MM.1S (cell line): ENCODE results near the gene MPRIP.

Source experiments
- DNase-seq: peaks from one replicate; pipeline ENCODE4 v3.0.0-alpha.2; 2015
- H2AFZ ChIP-seq: fragments of 300-600 bp; sonication (generic); 2 replicates; pipeline ENCODE4 v1.6.0; 2016; ENCODE audit warnings: antibody characterized with exemption, low read length
- H3F3A ChIP-seq: fragments of 300-600 bp; sonication (generic); 2 replicates; pipeline ENCODE4 v1.6.1; 2016; ENCODE audit warnings: mild to moderate bottlenecking, antibody characterized with exemption, low read length, moderate library complexity, mixed read lengths; ENCODE audit not compliant: insufficient read depth
- H3K27ac ChIP-seq: fragments of 300-600 bp; sonication (generic); 2 replicates; pipeline ENCODE4 v1.5.1; 2016; ENCODE audit warnings: mild to moderate bottlenecking, low read length
- H3K27me3 ChIP-seq: fragments of 300-600 bp; sonication (generic); replicated peaks from 2 replicates; pipeline ENCODE4 v1.6.0; 2016; ENCODE audit warnings: low read length; ENCODE audit not compliant: insufficient read depth
- H3K36me3 ChIP-seq: fragments of 300-600 bp; sonication (generic); replicated peaks from 2 replicates; pipeline ENCODE4 v1.6.1; 2016; ENCODE audit warnings: mild to moderate bottlenecking, low read length, mixed read lengths; ENCODE audit not compliant: insufficient read depth
- H3K4me1 ChIP-seq: fragments of 300-600 bp; sonication (generic); 2 replicates; pipeline ENCODE4 v1.6.1; 2016; ENCODE audit warnings: low read length, mixed read lengths
- H3K4me2 ChIP-seq: fragments of 300-600 bp; sonication (generic); 2 replicates; pipeline ENCODE4 v1.6.0; 2016; ENCODE audit warnings: low read depth, low read length
- H3K4me3 ChIP-seq: fragments of 300-600 bp; sonication (generic); 2 replicates; pipeline ENCODE4 v1.5.1; 2016; ENCODE audit warnings: low read length, mixed read lengths
- H3K79me2 ChIP-seq: fragments of 300-600 bp; sonication (generic); 2 replicates; pipeline ENCODE4 v1.6.1; 2016; ENCODE audit warnings: mixed run types, low read length, mixed read lengths
- H3K9ac ChIP-seq: fragments of 300-600 bp; sonication (generic); 2 replicates; pipeline ENCODE4 v1.6.1; 2016; ENCODE audit warnings: low read length, mixed read lengths
- H3K9me2 ChIP-seq: fragments of 300-600 bp; sonication (generic); replicated peaks from 2 replicates; pipeline ENCODE4 v1.6.1; 2016; ENCODE audit warnings: mild to moderate bottlenecking, low read length, mixed read lengths; ENCODE audit not compliant: insufficient read depth
- H3K9me3 ChIP-seq: fragments of 300-600 bp; sonication (generic); replicated peaks from 2 replicates; pipeline ENCODE4 v1.6.1; 2016; ENCODE audit warnings: mild to moderate bottlenecking, low read length, mixed read lengths; ENCODE audit not compliant: insufficient read depth
- H4K20me1 ChIP-seq: fragments of 300-600 bp; sonication (generic); 2 replicates; pipeline ENCODE4 v1.6.1; 2016; ENCODE audit warnings: mild to moderate bottlenecking, low read length, moderate library complexity, mixed read lengths; ENCODE audit not compliant: insufficient read depth
- CTCF ChIP-seq: fragments of 300-600 bp; sonication (generic); IDR thresholded peaks from 2 replicates; pipeline ENCODE4 v1.5.1; 2016; ENCODE audit warnings: antibody characterized with exemption, low read length, mixed read lengths
- EZH2 ChIP-seq: fragments of 300-600 bp; sonication (generic); optimal IDR thresholded peaks from 2 replicates; pipeline ENCODE3; 2017; ENCODE audit warnings: low read depth, mild to moderate bottlenecking, antibody characterized with exemption, low read length, mixed read lengths
- EZH2phosphoT487 ChIP-seq: fragments of 300-600 bp; sonication (generic); IDR thresholded peaks from 2 replicates; pipeline ENCODE4 v1.6.1; 2018; ENCODE audit warnings: antibody characterized with exemption, low read length

Gene MPRIP

DNA sequence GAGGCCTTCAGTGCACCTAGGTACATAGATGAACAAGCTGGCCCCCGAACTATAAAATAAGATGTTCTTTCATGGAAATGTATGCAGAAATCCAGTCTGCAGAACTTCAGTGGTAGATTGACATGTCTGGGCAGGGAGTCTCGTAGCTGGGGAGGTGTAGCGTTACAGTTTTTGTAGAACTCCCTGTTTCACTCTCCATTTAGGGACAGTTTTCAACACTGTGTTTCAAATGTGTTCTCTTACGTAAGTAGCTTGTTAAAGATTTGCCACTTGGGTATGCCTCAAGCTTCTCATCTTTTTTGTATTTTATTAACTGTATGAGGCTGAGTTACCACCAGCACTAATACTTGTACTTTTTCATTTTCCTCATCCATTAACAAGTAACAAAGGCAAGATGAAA, 117.3 kb downstream of the MPRIP start:
- no peaks in the 10 kb centered on the region for H3K27me3 ChIP-seq
- H3K4me2 ChIP-seq, result no peak overlapping the region
- H3K9me2 ChIP-seq, result no peaks in the 10 kb centered on the region
- H3K36me3 ChIP-seq, result peaks cover 5% of the 10 kb centered on the region; the same call in 1 of the 2 replicates
- H3K4me3 ChIP-seq, result no peak overlapping the region
- no peaks in the 10 kb centered on the region for H4K20me1 ChIP-seq
- TF ChIP-seq CTCF (no peak), EZH2 (no peak), EZH2phosphoT487 (no peak)
- no peaks in the 10 kb centered on the region for H3F3A ChIP-seq
- H3K79me2 ChIP-seq, result no peaks in the 10 kb centered on the region
- H3K9ac ChIP-seq, result no peak overlapping the region
- no peak overlapping the region for H3K27ac ChIP-seq
- H3K9me3 ChIP-seq, result no peaks in the 10 kb centered on the region
- no peaks in the 10 kb centered on the region for H3K4me1 ChIP-seq
- H2AFZ ChIP-seq, result no peak overlapping the region
- no peak for DNase-seq

DNA sequence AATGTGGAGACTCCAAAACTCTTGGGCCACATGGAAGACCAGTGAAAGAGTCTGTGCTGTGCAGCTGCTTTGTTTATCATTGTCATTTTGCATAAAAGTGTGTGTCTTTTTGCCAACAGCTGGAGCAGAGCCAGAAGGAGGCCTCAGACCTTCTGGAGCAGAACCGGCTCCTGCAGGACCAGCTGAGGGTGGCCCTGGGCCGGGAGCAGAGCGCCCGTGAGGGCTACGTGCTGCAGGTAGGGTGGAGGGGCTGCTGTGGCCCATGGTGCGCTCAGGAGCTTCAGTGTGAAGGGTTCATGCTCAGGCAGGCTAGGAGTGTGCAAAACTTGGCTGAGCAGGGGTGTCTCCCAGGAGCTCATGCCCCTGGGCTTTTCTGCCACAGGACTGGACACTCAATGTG, 118.9 kb downstream of the MPRIP start:
- H3K36me3 ChIP-seq, result peaks cover 5% of the 10 kb centered on the region; the same call in 1 of the 2 replicates
- H3K4me2 ChIP-seq, result no peak overlapping the region
- no peaks in the 10 kb centered on the region for H3K27me3 ChIP-seq
- H3F3A ChIP-seq, result no peaks in the 10 kb centered on the region
- H3K79me2 ChIP-seq, result no peaks in the 10 kb centered on the region
- H3K9ac ChIP-seq, result no peak overlapping the region
- H3K9me3 ChIP-seq, result no peaks in the 10 kb centered on the region
- H3K27ac ChIP-seq, result no peak overlapping the region
- H4K20me1 ChIP-seq, result no peaks in the 10 kb centered on the region
- H3K9me2 ChIP-seq, result no peaks in the 10 kb centered on the region
- H2AFZ ChIP-seq, result no peak overlapping the region
- no peak for TF ChIP-seq EZH2phosphoT487
- TF ChIP-seq EZH2, result no peak
- no peak for TF ChIP-seq CTCF
- no peaks in the 10 kb centered on the region for H3K4me1 ChIP-seq
- H3K4me3 ChIP-seq, result no peak overlapping the region
- DNase-seq, result no peak

GRCh38 chr17:17161759-17162158, 119.5 kb downstream of the MPRIP start:
- no peak overlapping the region for H3K4me3 ChIP-seq
- no peak overlapping the region for H3K4me2 ChIP-seq
- TF ChIP-seq EZH2 (no peak), CTCF (no peak), EZH2phosphoT487 (no peak)
- H2AFZ ChIP-seq, result no peak overlapping the region
- DNase-seq, result no peak
- no peaks in the 10 kb centered on the region for H3K4me1 ChIP-seq
- no peak overlapping the region for H3K27ac ChIP-seq
- H3K9me3 ChIP-seq, result no peaks in the 10 kb centered on the region
- H3K9ac ChIP-seq, result no peak overlapping the region
- H3F3A ChIP-seq, result no peaks in the 10 kb centered on the region
- no peaks in the 10 kb centered on the region for H4K20me1 ChIP-seq
- no peaks in the 10 kb centered on the region for H3K79me2 ChIP-seq
- no peaks in the 10 kb centered on the region for H3K27me3 ChIP-seq
- H3K36me3 ChIP-seq, result peaks cover 3% of the 10 kb centered on the region; the same call in 1 of the 2 replicates
- no peaks in the 10 kb centered on the region for H3K9me2 ChIP-seq

DNA sequence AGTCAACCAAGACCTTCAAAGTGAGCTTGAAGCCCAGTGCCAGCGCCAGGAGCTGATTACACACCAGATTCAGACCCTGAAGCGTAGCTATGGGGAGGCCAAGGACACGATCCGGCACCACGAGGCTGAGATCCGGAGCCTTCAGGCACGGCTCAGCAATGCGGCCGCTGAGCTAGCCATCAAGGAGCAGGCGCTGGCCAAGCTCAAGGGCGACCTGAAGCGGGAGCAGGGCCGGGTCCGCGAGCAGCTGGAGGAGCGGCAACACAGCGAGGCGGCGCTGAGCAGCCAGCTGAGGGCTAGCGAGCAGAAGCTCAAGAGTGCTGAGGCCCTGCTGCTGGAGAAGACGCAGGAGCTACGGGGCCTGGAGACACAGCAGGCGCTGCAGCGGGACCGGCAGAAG, 121.9 kb downstream of the MPRIP start:
- no peaks in the 10 kb centered on the region for H3K79me2 ChIP-seq
- H3K4me1 ChIP-seq, result no peaks in the 10 kb centered on the region
- no peak overlapping the region for H3K27ac ChIP-seq
- H2AFZ ChIP-seq, result no peak overlapping the region
- no peaks in the 10 kb centered on the region; the same call in 1 of the 2 replicates for H3K36me3 ChIP-seq
- DNase-seq, result no peak
- H3K4me3 ChIP-seq, result no peak overlapping the region
- H3K9me2 ChIP-seq, result no peaks in the 10 kb centered on the region
- no peak for TF ChIP-seq EZH2
- no peak for TF ChIP-seq CTCF
- no peak for TF ChIP-seq EZH2phosphoT487
- H3F3A ChIP-seq, result no peaks in the 10 kb centered on the region
- H3K27me3 ChIP-seq, result no peaks in the 10 kb centered on the region
- H3K9me3 ChIP-seq, result no peaks in the 10 kb centered on the region
- H3K9ac ChIP-seq, result no peak overlapping the region
- H3K4me2 ChIP-seq, result no peak overlapping the region
- H4K20me1 ChIP-seq, result no peaks in the 10 kb centered on the region
